Fibroblast of gingiva (primary cell): ENCODE results near the gene STIMATE.

Experiments used
- DNase-seq: peaks from one replicate; pipeline ENCODE4 v3.0.0-alpha.2; 2011; ENCODE audit warnings: low read depth

Gene STIMATE

GRCh38 chr3:52791366-52791765 lies 106.0 kb downstream of the STIMATE start:
- no peak for DNase-seq

DNA sequence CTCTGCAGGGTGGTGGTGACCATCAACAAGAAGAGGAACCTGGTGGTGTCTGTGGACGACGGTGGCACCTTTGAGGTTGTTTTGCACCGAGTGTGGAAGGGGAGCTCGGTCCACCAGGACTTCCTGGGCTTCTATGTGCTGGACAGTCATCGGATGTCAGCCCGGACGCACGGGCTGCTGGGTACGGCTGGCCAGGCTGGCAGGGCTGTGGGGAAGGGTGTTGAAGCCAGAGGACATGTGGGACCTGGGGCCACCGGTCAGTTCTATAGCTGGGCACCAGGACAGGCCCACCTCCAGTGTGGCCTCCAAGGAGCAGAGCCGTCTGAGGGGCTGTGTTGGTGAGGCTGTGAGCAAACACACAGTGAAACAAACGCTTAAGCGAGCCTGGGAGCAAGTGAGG lies 106.6 kb downstream of the STIMATE start:
- DNase-seq = no peak

DNA sequence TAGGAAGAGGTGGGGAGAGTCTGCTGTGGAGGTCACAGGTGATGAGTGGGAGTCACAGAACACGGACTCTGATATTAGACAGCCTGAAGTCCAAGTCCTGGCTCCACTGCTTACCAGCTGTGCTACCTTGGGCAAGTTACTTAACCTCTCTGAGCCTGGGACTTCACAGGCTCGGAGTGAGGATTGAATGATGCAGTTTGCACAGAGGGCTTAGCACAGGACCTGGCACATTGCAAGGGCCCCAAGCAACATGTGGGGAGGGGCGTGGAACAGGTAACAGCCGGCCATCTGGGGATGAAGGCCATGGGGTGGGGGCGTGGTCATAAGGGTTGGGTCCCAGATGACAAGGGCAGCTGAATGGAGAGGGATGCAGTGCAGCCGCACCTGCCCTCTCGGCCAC lies 107.0 kb downstream of the STIMATE start:
- no peak for DNase-seq

DNA sequence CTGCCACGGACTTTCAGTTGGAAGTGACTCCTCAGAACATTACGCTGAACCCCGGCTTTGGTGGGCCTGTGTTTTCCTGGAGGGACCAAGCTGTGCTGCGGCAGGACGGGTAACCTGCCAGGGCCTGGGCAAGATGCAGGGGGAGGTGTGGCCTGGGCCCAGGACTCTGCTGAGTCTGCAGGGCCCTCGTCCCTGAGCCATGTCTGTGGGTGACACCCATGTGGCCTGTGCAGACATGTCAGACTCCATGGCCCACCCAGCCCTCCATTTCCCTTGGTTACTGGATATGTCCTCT lies 107.7 kb downstream of the STIMATE start:
- no peak for DNase-seq

- DNase-seq = no peak
Observed at GRCh38 chr3:52788890-52789745, 108.2 kb downstream of the STIMATE start.

DNA sequence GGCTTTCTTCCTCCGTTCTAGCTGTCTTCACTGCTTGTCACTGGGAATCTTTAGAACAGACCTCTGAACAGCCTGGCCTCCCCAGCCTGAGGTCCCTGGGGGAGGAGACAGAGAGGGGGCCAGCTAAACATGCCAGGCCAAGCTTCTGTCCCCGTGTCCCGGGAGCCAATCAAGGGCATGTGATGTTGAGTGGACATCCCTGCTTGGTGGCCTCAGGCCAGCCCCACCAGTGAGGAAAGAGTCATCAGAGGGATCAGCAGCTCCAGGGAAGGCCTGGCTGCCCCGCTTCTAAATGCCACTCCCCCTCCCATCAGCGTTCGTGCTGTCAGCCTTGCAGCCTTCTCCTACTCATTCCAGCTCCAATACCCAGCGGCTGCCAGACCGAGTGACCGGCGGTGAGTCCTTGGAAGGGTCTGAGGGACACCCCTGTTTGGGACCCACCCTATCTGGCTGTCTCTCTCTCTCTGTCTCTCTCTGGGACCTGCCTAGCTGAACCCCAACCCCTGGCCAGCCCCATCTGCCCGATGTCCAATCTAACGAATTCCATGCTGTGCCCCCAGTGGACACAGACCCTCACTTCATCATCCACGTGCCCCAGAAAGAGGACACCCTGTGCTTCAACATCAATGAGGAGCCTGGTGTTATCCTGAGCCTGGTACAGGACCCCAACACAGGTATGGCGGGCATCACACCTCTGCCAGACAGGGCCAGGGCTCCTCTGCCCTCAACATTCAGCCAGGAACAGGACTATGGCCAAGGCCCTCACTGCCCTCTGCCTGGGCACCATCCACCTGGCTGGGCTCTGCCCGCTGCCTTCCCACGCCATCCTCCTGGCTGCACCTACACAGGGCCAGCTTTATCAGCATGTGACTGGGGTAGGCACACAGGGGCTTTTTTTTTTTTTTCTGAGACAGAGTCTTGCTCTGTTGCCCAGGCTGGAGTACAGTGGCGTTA lies 109.4 kb downstream of the STIMATE start:
- no peak for DNase-seq

- DNase-seq = no peak
Observed at GRCh38 chr3:52787246-52787645, 110.1 kb downstream of the STIMATE start.
